Skeletal muscle satellite cell (primary cell): Measurements from ENCODE around the gene PIK3R1.

Experiments
- H3K27me3 ChIP-seq: 2 replicates; pipeline ENCODE4 v1.7.0; 2013; ENCODE audit warnings: low read length; ENCODE audit not compliant: control insufficient read depth, insufficient read depth
- H3K36me3 ChIP-seq: 2 replicates; pipeline ENCODE4 v1.7.0; 2013; ENCODE audit warnings: mild to moderate bottlenecking, control low read depth, low read length; ENCODE audit not compliant: insufficient read depth
- H3K4me1 ChIP-seq: 2 replicates; pipeline ENCODE4 v1.7.0; 2013; ENCODE audit warnings: low read length; ENCODE audit not compliant: control insufficient read depth, insufficient read depth
- H3K4me2 ChIP-seq: 2 replicates; pipeline ENCODE4 v1.7.0; 2013; ENCODE audit warnings: mild to moderate bottlenecking, low read length
- H3K4me3 ChIP-seq: 2 replicates; pipeline ENCODE4 v1.7.0; 2013; ENCODE audit warnings: low read length
- H3K9ac ChIP-seq: 2 replicates; pipeline ENCODE4 v1.7.0; 2013; ENCODE audit warnings: mild to moderate bottlenecking, low read depth, low read length, moderate library complexity
- H3K9me3 ChIP-seq: replicated peaks from 2 replicates; pipeline ENCODE4 v1.7.0; 2013; ENCODE audit warnings: mild to moderate bottlenecking, control low read depth, low read length

Gene PIK3R1

DNA sequence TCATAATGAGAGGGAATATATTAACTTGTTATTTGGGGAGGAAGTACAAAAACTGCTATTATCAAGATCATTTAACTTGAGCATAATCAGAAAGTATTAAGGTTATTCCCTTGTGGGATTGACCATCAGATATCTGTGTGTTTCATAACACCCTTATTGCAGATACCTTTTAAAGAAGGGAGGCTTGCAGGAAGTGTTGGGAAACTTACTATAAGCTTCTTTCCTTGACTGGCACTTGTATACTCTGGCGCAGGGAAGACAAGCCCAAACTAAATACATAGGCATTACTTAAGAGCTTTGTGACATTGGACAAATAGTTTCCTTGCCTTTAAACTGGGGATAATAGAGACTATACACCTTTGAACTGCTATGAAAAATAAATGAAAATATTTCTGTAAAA, 50.9 kb downstream of the PIK3R1 start:
- H3K4me1 ChIP-seq, result peaks cover 38% of the 10 kb centered on the region
- H3K4me2 ChIP-seq, result peak overlapping the region; percentile 1
- no peaks in the 10 kb centered on the region for H3K9me3 ChIP-seq
- no peaks in the 10 kb centered on the region for H3K36me3 ChIP-seq
- no peak overlapping the region for H3K4me3 ChIP-seq
- no peak overlapping the region for H3K9ac ChIP-seq
- no peaks in the 10 kb centered on the region for H3K27me3 ChIP-seq

GRCh38 chr5:68267066-68267465, 51.5 kb downstream of the PIK3R1 start:
- Histone ChIP-seq H3K27me3 (no peaks in the 10 kb centered on the region), H3K4me1 (peaks cover 35% of the 10 kb centered on the region), H3K36me3 (no peaks in the 10 kb centered on the region), H3K4me3 (no peak overlapping the region), H3K9ac (no peak overlapping the region), H3K9me3 (no peaks in the 10 kb centered on the region), H3K4me2 (no peak overlapping the region)

DNA sequence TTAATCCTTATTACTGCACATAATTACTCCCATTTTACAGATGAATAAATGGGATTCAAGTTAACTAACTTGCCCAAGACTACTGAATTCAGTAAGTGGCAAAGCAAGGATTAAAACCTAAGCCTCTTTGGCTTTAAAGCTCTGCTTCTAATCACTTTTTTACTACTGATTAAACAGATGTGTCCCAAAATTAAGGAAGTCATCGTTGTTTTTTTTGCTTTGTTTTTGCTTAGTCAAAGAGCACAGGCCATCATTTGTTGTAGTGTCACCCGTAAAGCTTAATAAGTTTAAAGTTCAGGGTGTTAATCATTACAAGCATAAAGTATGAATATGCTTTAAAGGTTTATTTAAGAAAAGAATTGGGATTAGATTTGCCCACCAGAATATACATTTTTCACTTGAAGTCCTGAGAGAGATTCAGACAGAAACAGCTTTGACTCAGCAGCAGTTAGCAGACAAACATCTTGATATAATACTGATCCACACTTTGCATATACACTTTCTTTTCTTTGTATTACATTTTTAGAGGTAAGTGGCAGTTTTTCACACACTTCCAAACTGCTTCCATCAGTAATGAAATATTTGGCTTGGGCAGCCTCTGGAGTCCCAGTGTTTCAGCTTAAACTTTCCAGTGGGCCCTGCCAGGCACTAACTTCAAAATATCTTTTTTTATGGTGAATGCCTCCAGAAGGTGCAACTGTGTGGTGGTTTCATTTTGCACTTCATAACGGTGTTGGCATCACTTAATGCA, 52.7 kb downstream of the PIK3R1 start:
- Histone ChIP-seq H3K4me2 (peak overlapping the region; percentile 10), H3K9me3 (no peaks in the 10 kb centered on the region), H3K4me3 (no peak overlapping the region), H3K36me3 (no peaks in the 10 kb centered on the region), H3K27me3 (no peaks in the 10 kb centered on the region), H3K9ac (no peak overlapping the region), H3K4me1 (peaks cover 35% of the 10 kb centered on the region)

- H3K36me3 ChIP-seq, result peaks cover 2% of the 10 kb centered on the region
- no peaks in the 10 kb centered on the region for H3K9me3 ChIP-seq
- H3K27me3 ChIP-seq, result no peaks in the 10 kb centered on the region
- no peak overlapping the region for H3K9ac ChIP-seq
- peak overlapping the region; percentile 10 for H3K4me2 ChIP-seq
- H3K4me3 ChIP-seq, result no peak overlapping the region
- H3K4me1 ChIP-seq, result peaks cover 35% of the 10 kb centered on the region
Measured at GRCh38 chr5:68268852-68269130, 53.2 kb downstream of the PIK3R1 start.

GRCh38 chr5:68269820-68270219, 54.3 kb downstream of the PIK3R1 start:
- Histone ChIP-seq H3K9me3 (no peaks in the 10 kb centered on the region), H3K27me3 (no peaks in the 10 kb centered on the region), H3K9ac (no peak overlapping the region), H3K4me3 (no peak overlapping the region), H3K36me3 (peaks cover 13% of the 10 kb centered on the region), H3K4me1 (peaks cover 31% of the 10 kb centered on the region), H3K4me2 (no peak overlapping the region)

- H3K4me3 ChIP-seq, result no peak overlapping the region
Measured at GRCh38 chr5:68270399-68270975, 54.9 kb downstream of the PIK3R1 start.

GRCh38 chr5:68271124-68271523, 55.6 kb downstream of the PIK3R1 start:
- Histone ChIP-seq H3K9me3 (no peaks in the 10 kb centered on the region), H3K4me1 (peaks cover 20% of the 10 kb centered on the region), H3K4me2 (no peak overlapping the region), H3K27me3 (no peaks in the 10 kb centered on the region), H3K36me3 (peaks cover 26% of the 10 kb centered on the region), H3K4me3 (no peak overlapping the region), H3K9ac (no peak overlapping the region)

More at GRCh38 chr5:68270399-68270975, 54.9 kb downstream of the PIK3R1 start:
- H3K27me3 ChIP-seq, result no peaks in the 10 kb centered on the region
- H3K9me3 ChIP-seq, result no peaks in the 10 kb centered on the region
- peaks cover 19% of the 10 kb centered on the region for H3K36me3 ChIP-seq
- no peak overlapping the region for H3K4me2 ChIP-seq
- peaks cover 27% of the 10 kb centered on the region for H3K4me1 ChIP-seq
- no peak overlapping the region for H3K9ac ChIP-seq

GRCh38 chr5:68272289-68272688, 56.7 kb downstream of the PIK3R1 start:
- no peak overlapping the region for H3K4me3 ChIP-seq
- no peak overlapping the region for H3K9ac ChIP-seq
- peaks cover 37% of the 10 kb centered on the region for H3K36me3 ChIP-seq
- H3K27me3 ChIP-seq, result no peaks in the 10 kb centered on the region
- peaks cover 14% of the 10 kb centered on the region for H3K4me1 ChIP-seq
- no peak overlapping the region for H3K4me2 ChIP-seq
- no peaks in the 10 kb centered on the region for H3K9me3 ChIP-seq

DNA sequence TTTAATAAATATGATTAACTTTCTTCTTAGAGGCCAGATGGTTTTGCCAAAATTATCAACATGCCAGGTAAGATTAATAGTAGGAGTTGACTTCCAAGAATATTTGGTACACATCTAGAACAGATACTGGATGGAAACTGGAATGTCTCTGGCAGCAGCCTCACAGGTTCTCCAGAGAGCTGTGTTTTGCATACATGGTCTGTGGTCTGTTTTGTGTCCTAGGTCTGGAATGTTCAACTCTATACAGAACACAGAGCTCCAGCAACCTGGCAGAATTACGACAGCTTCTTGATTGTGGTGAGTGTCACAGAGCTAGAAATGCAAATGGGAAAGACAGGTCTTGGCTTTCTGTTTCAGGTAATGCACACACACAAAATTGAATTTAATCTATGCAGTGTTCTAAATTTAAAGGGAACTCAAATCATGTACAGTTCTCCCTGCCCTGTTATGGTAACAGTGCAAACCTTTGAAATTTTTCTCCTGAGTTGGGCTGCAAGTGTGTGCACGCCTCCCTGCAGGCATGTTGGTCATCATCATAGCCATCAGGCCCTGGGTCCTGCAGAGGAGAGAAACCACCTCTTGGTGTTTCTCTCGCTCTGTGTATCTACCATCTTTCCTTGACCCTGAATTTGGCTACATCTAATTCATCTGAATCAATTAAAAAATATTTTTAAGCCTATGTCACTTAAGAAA, 58.3 kb downstream of the PIK3R1 start:
- no peak overlapping the region for H3K9ac ChIP-seq
- H3K4me1 ChIP-seq, result peaks cover 12% of the 10 kb centered on the region
- H3K27me3 ChIP-seq, result no peaks in the 10 kb centered on the region
- peaks cover 48% of the 10 kb centered on the region for H3K36me3 ChIP-seq
- no peak overlapping the region for H3K4me3 ChIP-seq
- no peak overlapping the region for H3K4me2 ChIP-seq
- no peaks in the 10 kb centered on the region for H3K9me3 ChIP-seq

DNA sequence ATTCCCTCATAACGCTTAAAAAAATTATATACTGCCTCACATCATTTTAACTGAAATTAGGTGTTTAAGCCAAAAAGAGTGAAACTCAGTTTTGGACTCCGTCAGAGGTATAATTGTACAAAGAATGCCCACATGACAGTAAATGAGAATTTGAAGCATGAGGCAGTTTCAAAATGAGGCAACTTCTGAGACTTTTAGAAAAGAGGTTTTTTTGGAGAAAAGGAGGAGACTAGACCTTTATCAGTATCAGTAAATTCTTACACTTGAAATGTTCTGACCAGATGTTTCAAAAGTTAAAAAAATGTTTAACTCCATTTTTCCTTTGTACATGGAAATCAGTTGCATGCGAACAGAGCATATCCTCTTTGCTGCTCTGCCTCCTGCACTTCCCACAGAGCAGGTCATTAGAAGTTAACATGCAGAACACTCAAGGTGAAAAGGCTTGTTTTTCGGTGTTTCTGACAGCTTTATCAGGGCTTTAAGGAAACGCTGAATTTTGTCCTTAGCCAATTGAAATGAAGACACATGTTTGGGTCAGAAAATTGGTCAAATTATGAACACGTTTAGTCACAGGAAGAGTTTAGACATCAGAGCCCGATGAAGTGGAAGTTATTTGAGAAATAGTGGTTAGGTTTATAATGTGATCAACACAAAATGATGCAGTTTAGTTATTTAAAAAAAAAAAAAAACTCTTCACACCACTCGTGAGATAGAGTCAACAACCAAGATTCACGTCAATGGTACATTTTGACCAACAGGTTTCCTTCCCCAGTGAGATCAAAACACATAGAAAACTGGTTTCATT, 59.5 kb downstream of the PIK3R1 start:
- no peak overlapping the region for H3K9ac ChIP-seq

GRCh38 chr5:68276740-68277139, 61.2 kb downstream of the PIK3R1 start:
- Histone ChIP-seq H3K4me1 (peaks cover 12% of the 10 kb centered on the region), H3K9ac (no peak overlapping the region), H3K4me2 (no peak overlapping the region), H3K4me3 (no peak overlapping the region), H3K36me3 (peaks cover 73% of the 10 kb centered on the region), H3K9me3 (no peaks in the 10 kb centered on the region), H3K27me3 (no peaks in the 10 kb centered on the region)

More for the DNA sequence above, 59.5 kb downstream of the PIK3R1 start:
- H3K9me3 ChIP-seq, result no peaks in the 10 kb centered on the region
- H3K36me3 ChIP-seq, result peaks cover 59% of the 10 kb centered on the region
- H3K4me3 ChIP-seq, result no peak overlapping the region
- H3K4me2 ChIP-seq, result no peak overlapping the region
- peaks cover 12% of the 10 kb centered on the region for H3K4me1 ChIP-seq
- H3K27me3 ChIP-seq, result no peaks in the 10 kb centered on the region
